Muscle of leg (tissue), 11 donors: ENCODE data around the gene CDK17. TPM values are rescaled to one million over a fixed set of nuclear protein-coding genes. Genes with fewer than 3 reads are reported as not detected.
"Not testable (repeated sequence)": the region's sequence is repeated elsewhere in the genome, so short reads cannot be mapped to it uniquely, and the experiment has no call there.

ENCODE experiments used
- DNase-seq: peaks from one replicate; pipeline ENCODE4 v3.0.0; 2013
- H3K27ac ChIP-seq: one replicate; pipeline ENCODE4 v1.5.1; 2013; ENCODE audit warnings: mild to moderate bottlenecking, low read length, control low read depth
- H3K27me3 ChIP-seq: one replicate; pipeline ENCODE4 v1.6.1; 2013; ENCODE audit warnings: low read length; ENCODE audit not compliant: control insufficient read depth, insufficient read depth
- H3K36me3 ChIP-seq: one replicate; pipeline ENCODE4 v1.6.1; 2013; ENCODE audit warnings: low read length; ENCODE audit not compliant: control insufficient read depth, insufficient read depth
- H3K4me1 ChIP-seq: one replicate; pipeline ENCODE4 v1.6.1; 2013; ENCODE audit warnings: low read length; ENCODE audit not compliant: control insufficient read depth, insufficient read depth
- H3K4me3 ChIP-seq: one replicate; pipeline ENCODE4 v1.5.1; 2013; ENCODE audit warnings: low read length, control low read depth
- H3K9me3 ChIP-seq: replicated peaks from 2 replicates; pipeline ENCODE4 v1.6.1; 2013; ENCODE audit warnings: low read depth, low read length; ENCODE audit not compliant: control insufficient read depth
- WGBS: methylation state at CpG from one replicate; pipeline ENCODE4 v1.1.5; 2013; ENCODE audit warnings: missing lambda C conversion rate; ENCODE audit not compliant: insufficient coverage; 5-methylcytosine and 5-hydroxymethylcytosine counted together
- polyA plus RNA-seq, 8 donors: library from polyadenylated mRNA; unstranded; fragments of 120-200 nt; gene quantifications; one replicate each; pipeline versions ENCODE4 v1.2.1 to v1.2.3, GENCODE V29; 2013; ENCODE audit warnings: inconsistent platforms in 1 of 8, low replicate concordance in 1 of 8; ENCODE audit not compliant: insufficient read length in 8 of 8, insufficient read depth in 1 of 8
- total RNA-seq: library from RNA; stranded (reverse); fragments of 120-200 nt; gene quantifications from one replicate; pipeline ENCODE4 v1.2.4, GENCODE V29; 2013

Gene CDK17
- total and polyA plus RNA-seq, 9 donors = 23.4 to 31.0 (median 25.7) TPM

GRCh38 chr12:96344124-96344695, 56.0 kb downstream of the CDK17 start:
- Histone ChIP-seq H3K36me3 (peaks cover 3% of the 10 kb centered on the region), H3K4me3 (no peak overlapping the region), H3K4me1 (no peaks in the 10 kb centered on the region), H3K9me3 (peaks cover 22% of the 10 kb centered on the region), H3K27ac (no peak overlapping the region), H3K27me3 (no peaks in the 10 kb centered on the region)
- no CpG with 5 or more reads among the region's 3 CpGs for WGBS
- DNase-seq = no peak

GRCh38 chr12:96343347-96343954, 56.8 kb downstream of the CDK17 start:
- no peaks in the 10 kb centered on the region for H3K27me3 ChIP-seq
- WGBS = no CpG with 5 or more reads among the region's 3 CpGs
- H3K36me3 ChIP-seq = peaks cover 3% of the 10 kb centered on the region
- no peak overlapping the region for H3K27ac ChIP-seq
- no peak for DNase-seq
- H3K9me3 ChIP-seq = peaks cover 22% of the 10 kb centered on the region
- no peak overlapping the region for H3K4me3 ChIP-seq
- no peaks in the 10 kb centered on the region for H3K4me1 ChIP-seq

GRCh38 chr12:96339666-96340065, 60.6 kb downstream of the CDK17 start:
- no CpG with 5 or more reads among the region's 5 CpGs for WGBS
- DNase-seq, H3K27me3 ChIP-seq, H3K4me1 ChIP-seq, H3K4me3 ChIP-seq, H3K36me3 ChIP-seq, H3K27ac ChIP-seq: not testable (repeated sequence)
- H3K9me3 ChIP-seq = peaks cover 28% of the 10 kb centered on the region

GRCh38 chr12:96338852-96339471, 61.3 kb downstream of the CDK17 start:
- WGBS = 67% methylated on average over 1 of the region's 3 CpGs
- H3K27me3 ChIP-seq = no peaks in the 10 kb centered on the region
- no peak overlapping the region for H3K4me3 ChIP-seq
- peak; percentile 54 for DNase-seq
- H3K9me3 ChIP-seq = peaks cover 22% of the 10 kb centered on the region
- H3K4me1 ChIP-seq = no peaks in the 10 kb centered on the region
- no peaks in the 10 kb centered on the region for H3K36me3 ChIP-seq
- H3K27ac ChIP-seq = no peak overlapping the region

GRCh38 chr12:96337953-96338352, 62.3 kb downstream of the CDK17 start:
- Histone ChIP-seq H3K27me3 (no peaks in the 10 kb centered on the region), H3K36me3 (no peaks in the 10 kb centered on the region), H3K4me1 (no peaks in the 10 kb centered on the region), H3K4me3 (no peak overlapping the region), H3K27ac (no peak overlapping the region), H3K9me3 (peaks cover 12% of the 10 kb centered on the region)
- no peak for DNase-seq

- no peak overlapping the region for H3K4me3 ChIP-seq
- peaks cover 9% of the 10 kb centered on the region for H3K9me3 ChIP-seq
- no peak for DNase-seq
- no peaks in the 10 kb centered on the region for H3K4me1 ChIP-seq
- 100% methylated on average over 1 of the region's 4 CpGs for WGBS
- H3K27me3 ChIP-seq = no peaks in the 10 kb centered on the region
- H3K36me3 ChIP-seq = no peaks in the 10 kb centered on the region
- no peak overlapping the region for H3K27ac ChIP-seq
Measured at GRCh38 chr12:96336489-96336888, 63.8 kb downstream of the CDK17 start.

GRCh38 chr12:96335270-96335669, 65.0 kb downstream of the CDK17 start:
- Histone ChIP-seq H3K27ac (no peak overlapping the region), H3K4me3 (no peak overlapping the region), H3K27me3 (no peaks in the 10 kb centered on the region), H3K4me1 (no peaks in the 10 kb centered on the region), H3K9me3 (peaks cover 9% of the 10 kb centered on the region), H3K36me3 (no peaks in the 10 kb centered on the region)
- WGBS = no CpG with 5 or more reads among the region's 5 CpGs
- DNase-seq = no peak

GRCh38 chr12:96334502-96334901, 65.7 kb downstream of the CDK17 start:
- H3K27me3 ChIP-seq = no peaks in the 10 kb centered on the region
- H3K4me3 ChIP-seq = no peak overlapping the region
- H3K9me3 ChIP-seq = peaks cover 9% of the 10 kb centered on the region
- no peak overlapping the region for H3K27ac ChIP-seq
- no peaks in the 10 kb centered on the region for H3K4me1 ChIP-seq
- no peaks in the 10 kb centered on the region for H3K36me3 ChIP-seq
- no CpG with 5 or more reads among the region's 2 CpGs for WGBS
- no peak for DNase-seq

GRCh38 chr12:96329545-96329944, 70.7 kb downstream of the CDK17 start:
- H3K27me3 ChIP-seq = no peaks in the 10 kb centered on the region

GRCh38 chr12:96329018-96329417, 71.2 kb downstream of the CDK17 start:
- Histone ChIP-seq H3K4me1 (no peaks in the 10 kb centered on the region), H3K9me3 (peaks cover 2% of the 10 kb centered on the region), H3K27ac (no peak overlapping the region), H3K4me3 (no peak overlapping the region), H3K36me3 (peaks cover 6% of the 10 kb centered on the region), H3K27me3 (no peaks in the 10 kb centered on the region)
- WGBS = no CpG with 5 or more reads among the region's 2 CpGs
- no peak for DNase-seq

More at GRCh38 chr12:96329545-96329944, 70.7 kb downstream of the CDK17 start:
- Histone ChIP-seq H3K27ac (no peak overlapping the region), H3K36me3 (peaks cover 6% of the 10 kb centered on the region), H3K4me1 (no peaks in the 10 kb centered on the region), H3K9me3 (peaks cover 2% of the 10 kb centered on the region), H3K4me3 (no peak overlapping the region)
- WGBS = no CpG with 5 or more reads among the region's 3 CpGs
- no peak for DNase-seq
